HG02623 (cell line): ENCODE data around the gene DTNB.

ENCODE experiments used
- ATAC-seq: cut with Tn5 transposase; IDR thresholded peaks from one replicate; pipeline ENCODE4 v1.9.1; 2021; ENCODE audit warnings: moderate library complexity; ENCODE audit not compliant: unreplicated experiment

The DTNB gene

DNA sequence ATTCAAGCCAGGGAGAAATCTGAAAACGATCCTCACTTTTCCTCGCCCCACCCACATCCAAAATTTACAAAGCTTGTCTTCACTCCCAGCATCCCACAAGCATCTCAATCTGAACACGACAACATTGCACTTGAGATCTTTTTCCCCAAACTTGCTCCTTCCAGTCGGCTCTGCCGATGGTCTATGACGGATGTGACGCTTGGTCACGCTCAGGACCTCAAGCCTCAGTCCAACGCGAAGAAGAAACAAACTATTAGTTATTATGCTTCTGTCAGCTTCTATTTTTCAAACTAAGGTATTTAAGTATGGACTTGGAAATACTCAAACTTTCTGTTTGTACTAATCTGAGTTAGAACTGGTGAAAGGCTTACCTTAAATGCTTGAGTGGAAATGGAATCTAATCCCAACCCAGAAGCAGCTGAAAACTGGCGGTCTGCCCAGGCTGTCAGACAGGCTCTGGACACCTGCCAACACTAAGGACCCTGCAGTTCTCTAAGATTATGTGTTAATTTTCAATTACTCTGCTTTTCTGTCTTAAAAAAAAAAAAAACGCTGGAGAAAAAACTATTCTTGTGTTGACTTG lies 199.5 kb downstream of the DTNB start:
- ATAC-seq = no peak

DNA sequence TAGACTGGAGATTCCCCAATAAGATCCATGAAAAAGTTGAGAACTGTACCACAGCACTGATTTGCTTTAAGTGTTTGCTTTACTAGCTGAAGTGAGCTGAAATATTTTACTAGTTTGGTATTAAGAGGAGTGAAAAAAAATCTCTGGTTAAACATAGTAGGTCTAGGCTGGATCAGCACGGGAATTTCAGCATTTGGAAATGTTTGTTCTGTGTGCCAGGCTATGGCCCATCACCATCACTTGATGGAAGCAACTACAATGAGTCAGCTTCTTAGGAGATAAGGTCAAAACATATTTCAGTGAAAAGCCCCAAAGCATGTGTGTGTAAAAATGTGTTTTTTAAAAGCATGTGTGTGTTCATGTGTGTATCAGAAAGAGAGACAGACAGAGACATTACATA lies 200.2 kb downstream of the DTNB start:
- no peak for ATAC-seq

DNA sequence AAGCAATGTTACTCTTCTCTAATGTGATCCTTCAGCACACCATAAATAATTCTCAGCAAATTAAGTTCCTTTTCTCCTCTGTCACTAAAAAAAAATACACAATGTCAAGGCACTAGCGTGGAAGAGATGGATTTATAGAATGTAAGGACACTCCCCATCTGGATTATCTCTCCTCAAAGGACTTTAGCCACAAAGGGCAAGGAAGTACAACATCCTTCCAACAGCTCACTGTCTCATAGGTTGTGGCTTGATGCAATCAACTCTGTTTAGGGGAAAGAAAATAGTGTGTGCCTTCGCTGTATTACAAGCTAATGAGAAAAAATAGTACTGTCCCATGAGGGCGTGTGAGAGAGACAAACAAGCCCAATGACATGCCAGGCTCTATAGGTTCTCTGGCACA lies 202.6 kb downstream of the DTNB start:
- no peak for ATAC-seq

DNA sequence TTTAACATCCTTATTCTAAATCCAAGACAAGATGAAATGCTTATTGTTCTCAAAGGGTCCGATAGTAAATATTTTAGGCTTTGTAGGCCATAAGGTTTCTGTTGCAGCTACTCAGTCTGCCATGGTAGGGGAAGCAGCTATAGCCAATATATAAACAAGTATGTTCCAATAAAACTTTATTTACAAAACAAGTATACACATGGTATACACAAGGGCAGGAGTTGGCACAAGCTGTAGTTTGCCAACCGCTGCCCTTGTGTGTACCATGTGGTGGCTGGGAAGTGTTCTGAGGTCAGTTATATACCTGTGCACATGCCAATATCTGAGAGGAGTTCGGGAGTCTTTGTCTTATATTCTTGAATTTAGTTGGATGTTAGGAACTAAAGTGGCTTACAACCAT lies 205.6 kb downstream of the DTNB start:
- no peak for ATAC-seq

DNA sequence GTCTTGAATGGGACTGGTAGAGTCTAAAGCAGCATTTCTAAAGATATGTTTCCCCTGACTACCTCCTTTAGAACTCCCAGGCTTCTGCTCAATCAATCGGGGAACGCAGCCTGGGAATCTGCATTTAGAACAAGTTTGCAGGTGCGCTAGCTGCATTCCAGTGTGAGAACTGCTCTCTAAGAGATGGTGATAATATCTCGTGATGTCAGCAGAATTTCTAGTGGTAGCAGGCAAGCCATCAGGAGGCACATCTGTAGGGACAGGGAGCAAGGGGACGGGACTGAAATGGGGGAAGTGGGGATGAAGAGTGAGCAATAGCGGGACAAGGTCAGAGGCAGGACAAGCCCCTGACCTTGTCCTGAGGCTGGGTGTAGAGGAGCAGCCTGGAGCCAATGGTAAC lies 211.4 kb downstream of the DTNB start:
- ATAC-seq = no peak

DNA sequence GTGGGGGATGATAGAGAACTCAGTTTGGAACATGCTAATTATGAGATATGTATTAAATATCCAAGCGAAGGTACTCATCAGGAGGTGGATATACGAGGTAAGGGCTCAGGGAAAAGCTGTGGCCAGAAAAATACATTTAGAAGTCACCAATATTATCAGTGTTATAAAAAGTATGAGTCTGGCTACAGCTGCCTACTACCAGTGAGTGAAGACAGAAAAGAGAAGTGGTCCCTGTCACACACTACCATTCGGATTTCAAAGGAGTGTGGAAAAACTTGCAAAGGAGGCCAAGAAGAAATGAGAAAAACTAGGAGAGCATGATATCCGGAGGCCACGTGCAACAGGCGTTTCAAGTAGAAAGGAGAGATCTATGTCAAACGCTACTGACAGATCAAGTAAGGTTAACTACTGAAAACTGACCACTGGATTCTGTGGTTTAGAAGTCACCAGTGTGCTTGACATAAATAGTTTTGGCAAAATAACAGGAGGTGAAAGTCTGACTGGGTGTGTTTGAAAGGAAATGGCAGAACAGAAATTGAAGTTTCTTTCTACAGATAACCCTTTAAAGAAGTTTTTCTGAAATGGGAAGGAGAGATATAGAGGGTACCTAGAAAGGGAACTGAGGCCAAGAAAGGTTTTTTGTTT lies 213.0 kb downstream of the DTNB start:
- no peak for ATAC-seq

DNA sequence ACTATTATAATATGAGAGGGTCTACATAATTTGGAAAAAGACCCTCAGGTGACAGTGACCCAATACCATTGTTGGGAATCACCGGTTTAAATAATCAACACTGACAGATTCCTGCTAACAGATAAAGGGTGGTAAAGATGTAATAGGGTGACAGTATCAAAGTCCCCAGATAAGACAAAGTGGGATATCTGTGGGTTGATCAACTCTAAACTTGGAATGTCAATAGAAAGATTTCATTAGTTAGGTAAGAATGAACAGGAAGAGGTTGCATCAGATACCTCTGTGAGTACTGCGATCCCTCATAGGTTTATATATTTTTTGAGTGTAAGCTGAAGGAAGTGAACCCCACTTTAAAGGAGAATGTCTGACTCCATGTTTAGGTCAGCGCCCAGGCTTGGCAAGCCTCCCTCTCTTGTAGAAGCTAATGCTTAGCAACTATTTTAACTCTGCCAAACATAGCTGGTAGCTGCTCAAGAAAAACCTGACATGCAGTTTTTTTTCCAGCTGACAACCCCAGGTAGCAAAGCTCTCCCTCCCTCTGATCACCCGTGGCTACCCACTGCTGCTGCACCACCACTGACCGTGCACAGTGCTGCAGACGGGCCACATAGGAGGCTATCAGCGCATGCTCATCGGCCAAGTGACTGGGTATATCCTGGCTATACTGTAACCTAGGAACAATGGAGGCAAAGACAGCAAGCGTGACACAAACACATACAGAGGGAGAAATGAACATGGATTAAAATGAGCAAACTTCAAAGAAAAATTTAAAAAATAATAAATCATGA lies 218.4 kb downstream of the DTNB start:
- no peak for ATAC-seq

DNA sequence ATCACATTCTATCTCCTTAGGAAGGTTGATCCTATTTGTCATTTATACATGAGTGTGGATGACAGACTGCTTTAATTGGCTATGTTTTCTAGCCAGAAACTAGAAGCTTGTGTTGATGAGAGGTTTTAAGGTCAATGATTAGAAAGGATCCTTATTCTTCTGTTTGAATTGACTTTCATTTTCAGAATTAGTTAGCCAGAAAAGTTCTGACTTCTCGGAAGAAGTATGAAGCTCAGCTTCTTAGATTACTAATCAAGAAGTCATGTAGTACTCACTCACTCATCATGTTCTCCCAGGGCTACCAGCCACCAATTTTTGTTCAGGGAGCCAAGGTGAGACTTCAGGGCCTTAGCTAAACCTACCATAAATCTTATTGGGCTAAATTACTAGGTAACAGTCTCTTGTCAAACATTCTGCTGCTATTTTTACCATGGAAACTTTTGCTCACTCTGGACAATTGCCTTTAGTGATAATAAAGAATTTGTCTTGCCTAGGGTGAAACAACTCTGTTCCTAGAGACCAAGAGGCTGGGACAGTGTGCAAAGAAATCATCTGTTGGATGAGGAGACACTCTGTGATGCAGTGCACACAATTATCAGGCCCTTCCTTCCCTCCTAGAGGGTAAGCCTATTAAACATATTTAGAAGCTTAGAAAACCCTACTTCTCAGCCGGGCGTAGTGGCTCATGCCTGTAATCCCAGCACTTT lies 220.0 kb downstream of the DTNB start:
- peak; percentile 77 for ATAC-seq

DNA sequence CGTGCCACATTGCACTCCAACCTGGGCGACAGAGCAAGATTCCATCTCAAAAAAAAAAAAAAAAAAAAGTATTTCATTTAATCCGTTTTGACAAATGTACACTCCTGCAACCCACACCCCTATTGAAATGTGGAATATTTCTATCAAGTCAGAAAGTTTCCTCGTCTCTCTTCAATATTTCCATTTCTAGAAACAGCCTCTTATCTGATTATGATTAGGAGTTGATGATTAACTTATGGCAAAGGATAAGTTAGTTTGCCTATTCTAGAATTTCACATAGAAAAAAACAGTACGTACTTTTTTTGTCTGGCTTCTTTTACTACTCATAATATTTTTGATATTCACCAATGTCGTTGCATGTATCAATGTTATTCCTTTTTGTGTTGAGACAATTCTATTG lies 224.6 kb downstream of the DTNB start:
- ATAC-seq = no peak

DNA sequence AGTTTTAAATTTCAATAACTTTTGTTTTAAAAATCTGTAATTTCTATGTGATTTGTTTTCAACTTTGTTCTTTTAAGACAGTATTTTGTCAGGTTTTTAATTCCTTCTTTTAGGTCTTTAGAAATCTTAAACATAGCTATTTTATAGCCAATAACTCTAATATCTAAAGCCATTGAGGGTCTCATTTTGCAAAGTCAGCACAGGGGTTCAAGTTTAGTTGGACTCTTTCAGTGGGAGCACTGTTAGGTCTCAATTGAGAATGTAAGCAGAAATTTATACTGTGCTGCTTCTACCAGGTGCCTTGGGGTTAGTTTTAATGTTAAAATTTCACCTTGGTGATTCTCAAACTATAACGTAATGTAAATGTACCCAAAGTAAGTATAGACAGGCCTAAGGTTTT lies 226.4 kb downstream of the DTNB start:
- ATAC-seq = no peak

DNA sequence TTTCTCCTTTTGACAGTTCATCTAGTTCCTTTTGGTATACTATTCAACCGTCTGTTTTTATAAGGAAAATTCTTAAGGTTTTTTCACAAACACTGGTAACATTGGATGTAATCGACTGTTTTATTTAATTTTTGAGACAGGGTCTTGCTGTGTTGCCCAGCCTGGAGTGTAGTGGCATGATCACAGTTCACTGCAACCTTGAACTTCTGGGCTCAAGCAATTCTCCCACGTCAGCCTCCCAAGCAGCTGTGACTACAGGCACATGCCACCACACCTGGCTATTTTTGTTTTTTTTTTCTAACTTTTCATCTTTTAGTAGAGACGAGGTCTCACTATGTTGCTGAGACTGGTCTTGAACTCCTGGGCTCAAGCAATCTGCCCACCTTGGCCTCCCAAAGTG lies 227.3 kb downstream of the DTNB start:
- no peak for ATAC-seq

DNA sequence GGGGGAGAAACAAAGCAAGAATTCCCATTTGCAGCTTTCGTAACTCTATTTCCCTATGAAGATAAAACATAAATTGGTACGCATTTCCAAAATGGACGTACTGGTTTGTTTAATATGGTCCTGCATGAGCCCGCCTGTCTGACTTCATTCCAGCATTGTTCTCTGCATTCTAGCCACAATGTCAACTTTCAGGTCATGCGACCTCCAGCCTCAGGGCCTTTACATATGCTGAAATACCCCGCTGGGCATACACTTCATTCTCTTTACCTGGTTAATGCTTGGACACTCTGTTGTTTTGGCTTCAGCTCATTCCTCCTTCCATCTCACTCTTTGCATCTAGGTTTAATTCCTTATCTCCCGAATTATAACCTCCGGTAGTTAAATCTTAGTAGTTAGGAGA lies 227.9 kb downstream of the DTNB start:
- no peak for ATAC-seq

DNA sequence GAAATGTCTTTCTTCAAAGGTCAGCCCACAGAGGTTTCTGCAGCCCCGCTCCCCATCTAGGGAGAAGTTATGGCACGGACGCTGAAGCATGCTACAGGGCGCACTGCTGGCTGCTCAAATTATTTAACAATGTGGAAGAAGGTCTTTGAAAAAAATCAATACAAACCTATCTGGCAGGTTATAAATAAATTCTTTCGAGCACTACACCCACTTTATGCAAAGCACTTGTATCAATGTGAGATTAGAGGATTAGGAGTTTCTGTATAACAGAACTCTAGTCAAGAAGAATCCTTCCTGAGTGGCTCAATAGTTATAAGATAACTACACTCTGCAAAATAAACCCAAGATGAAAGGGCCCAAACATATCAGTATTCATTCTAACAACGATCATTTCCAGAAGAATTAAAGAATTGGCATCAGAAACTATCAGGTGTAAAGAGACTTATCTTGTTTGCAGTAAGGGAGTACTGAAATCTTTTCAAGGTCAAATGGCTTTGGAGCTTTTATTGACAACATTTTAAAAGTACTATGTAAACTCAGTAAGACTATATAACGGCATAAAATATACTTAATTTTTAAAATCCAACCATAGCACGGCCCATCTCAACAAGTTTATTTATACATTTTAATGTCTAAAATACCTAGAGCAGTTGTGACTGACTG lies 228.6 kb downstream of the DTNB start:
- no peak for ATAC-seq

DNA sequence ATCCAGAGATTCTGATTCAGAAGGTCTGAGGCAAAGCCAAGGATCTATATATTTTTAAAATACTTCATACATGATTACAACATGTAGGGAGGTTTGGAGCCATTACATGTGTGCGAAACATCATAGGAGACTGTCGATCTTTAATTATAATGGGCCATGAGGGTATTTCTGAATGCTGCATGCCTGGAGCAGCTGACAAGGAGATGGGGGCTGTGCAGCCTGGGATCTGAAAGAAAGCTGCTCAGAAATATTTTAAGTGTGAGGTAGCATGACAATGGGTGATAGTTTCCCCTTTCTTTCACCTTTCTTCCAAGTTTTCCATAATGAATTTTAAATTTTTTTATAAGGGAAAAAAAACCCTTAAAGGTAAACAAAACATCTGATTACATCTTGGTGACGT lies 229.6 kb downstream of the DTNB start:
- no peak for ATAC-seq

DNA sequence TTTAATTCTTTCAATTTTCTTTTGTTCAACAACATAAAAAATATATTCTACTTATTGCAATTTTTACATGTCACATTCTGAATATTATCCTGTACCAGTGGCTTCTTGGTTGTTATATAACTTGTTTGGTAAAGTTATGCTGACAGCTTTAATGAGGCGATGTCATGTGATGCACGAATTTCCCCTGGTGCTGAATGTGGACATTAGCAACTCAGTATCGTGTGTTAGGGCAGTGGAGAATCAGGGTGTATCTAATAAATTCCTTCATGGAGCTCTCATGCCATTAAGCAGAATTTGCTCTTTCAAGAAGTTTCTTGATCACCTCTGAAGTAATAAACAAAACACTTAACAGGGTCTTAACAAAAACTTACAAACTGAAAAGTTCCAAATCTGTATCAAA lies 232.0 kb downstream of the DTNB start:
- ATAC-seq = no peak

DNA sequence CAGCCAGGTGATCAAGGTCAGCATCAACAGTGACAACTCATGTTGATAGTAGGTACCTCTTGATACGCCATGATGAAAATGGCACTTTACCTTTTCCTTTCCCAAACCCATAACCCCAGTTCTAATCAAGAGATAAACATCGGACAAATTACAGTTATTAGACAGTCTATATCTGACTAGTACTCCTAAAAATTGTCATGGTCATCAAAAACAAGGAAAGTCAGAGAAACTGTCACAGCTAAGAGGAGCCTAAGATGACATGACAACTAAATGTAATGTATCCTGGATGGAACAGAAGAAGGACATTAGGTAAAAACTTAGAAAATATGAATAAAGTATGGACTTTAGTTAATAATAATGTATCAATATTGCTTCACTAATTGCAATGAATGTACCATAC lies 234.6 kb downstream of the DTNB start:
- ATAC-seq = no peak

DNA sequence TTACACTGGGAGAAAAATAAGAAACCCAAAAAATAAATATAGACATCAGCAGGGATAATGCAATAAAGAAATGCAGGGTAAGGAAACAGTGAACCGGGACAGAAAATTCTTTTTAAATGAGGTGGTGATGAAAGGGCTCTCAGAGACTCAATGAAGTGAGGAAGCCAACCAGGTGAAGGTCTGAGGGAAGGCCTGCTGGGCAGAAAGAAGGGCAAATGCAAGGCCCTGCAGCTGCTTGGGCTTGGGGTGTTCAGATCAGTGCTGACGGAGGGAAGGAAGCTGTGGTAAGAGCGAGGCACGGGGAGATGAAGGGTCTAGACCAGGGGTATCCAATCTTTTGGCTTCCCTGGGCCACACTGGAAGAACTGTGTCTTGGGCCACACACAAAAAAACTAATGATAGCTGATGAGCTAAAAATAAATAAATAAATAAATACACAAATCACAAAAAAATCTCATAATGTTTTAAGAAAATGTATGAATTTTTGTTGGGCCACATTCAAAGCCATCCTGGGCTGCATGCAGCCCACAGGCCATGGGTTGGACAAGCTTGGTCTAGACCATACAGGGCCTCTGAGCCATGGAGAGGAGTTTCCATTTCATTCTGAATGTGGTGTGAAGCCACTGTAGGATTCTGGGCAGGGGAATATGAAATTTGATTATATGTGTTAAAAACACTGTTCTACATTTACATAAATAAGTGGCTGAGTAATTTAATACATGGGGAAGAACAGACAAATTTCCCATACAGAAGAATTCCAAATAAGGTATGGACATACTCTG lies 235.3 kb downstream of the DTNB start:
- ATAC-seq = no peak

DNA sequence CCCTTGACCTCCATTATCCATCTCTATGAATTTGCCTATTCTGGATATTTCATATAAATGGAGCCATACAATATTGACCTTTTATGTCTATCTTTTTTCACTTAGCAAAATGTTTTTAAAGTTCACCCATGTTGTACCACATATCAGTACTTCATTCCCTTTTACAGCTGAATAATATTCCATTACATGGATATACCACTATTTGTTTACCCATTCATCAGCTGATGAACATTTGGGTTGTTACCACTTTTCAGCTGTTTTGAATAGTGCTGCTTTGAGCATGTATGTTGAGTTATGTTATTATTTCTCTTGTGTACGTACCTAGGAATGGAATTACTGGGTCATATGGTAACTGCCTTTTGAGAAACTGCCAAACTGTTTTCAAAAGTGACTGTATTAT lies 238.0 kb downstream of the DTNB start:
- no peak for ATAC-seq

DNA sequence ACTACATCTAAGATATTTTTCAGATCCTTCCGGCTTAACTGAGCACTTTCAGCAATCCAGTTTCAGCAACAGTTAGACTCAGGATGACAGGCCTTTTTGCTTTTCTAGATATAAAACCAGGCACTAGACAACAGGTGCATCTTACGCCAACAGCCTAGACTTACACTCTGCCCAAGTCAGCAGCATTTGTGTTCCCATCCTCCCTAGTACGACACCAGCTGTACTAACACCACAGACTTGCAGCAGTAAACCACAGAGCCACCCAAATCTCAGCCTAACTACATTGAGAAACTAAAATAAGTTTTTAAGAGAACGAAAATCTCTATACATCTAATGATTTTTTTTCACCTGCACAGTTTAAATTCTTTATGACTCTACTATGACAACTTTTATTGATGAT lies 241.8 kb downstream of the DTNB start:
- no peak for ATAC-seq

DNA sequence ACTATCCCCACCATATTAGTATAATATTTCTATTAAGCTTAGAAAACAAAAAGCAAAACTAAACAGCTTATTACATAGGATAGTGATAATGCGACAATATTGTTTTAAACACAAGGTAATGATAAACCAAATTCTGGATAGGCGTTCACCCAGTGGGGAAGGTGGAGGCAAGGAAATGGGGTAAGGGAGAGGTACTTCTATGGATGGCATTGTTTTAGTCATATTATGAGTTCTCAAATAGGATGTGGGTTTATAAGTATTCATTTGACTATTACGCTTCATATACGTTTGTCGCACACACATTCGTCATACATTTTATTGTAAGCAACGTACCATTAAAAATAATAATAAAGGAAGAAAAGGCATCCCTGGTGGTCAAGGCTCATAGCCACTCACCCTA lies 242.8 kb downstream of the DTNB start:
- ATAC-seq = no peak

DNA sequence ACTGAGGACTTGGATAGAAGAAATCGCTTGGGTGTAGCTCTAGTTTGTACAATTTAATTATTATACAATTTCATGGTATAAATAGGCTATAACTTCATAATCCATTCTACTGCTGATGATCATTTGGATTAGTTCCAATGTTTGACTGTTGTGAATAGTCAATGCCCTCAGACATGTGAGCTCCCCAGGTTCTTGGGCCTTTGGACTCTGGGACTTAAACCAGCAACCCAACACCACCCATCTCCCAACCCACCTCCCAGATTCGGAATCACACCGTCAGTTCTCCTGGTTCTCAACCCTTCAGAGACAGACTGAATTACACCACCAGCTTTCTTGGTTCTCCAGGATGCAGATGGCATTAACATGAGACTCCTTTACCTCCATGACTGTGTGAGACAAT lies 247.1 kb downstream of the DTNB start:
- ATAC-seq = no peak
